SK-N-SH treated with all-trans-retinoic acid at 6 μM for 48 hours (cell line): ENCODE measurements around the gene TMIE.

ENCODE experiments used
- TOX ChIP-seq: fragments of 250-450 bp; sonication (Bioruptor Pico); IDR thresholded peaks from 2 replicates; pipeline ENCODE4 v1.8.0; 2021; ENCODE audit warnings: mild to moderate bottlenecking, moderate library complexity, borderline replicate concordance
- ZNF565 ChIP-seq: fragments of 450-650 bp; formaldehyde crosslinking; conservative IDR thresholded peaks from 2 replicates; pipeline ENCODE4 v1.5.0; 2020; ENCODE audit warnings: low read depth, mild to moderate bottlenecking, moderate library complexity

DNA sequence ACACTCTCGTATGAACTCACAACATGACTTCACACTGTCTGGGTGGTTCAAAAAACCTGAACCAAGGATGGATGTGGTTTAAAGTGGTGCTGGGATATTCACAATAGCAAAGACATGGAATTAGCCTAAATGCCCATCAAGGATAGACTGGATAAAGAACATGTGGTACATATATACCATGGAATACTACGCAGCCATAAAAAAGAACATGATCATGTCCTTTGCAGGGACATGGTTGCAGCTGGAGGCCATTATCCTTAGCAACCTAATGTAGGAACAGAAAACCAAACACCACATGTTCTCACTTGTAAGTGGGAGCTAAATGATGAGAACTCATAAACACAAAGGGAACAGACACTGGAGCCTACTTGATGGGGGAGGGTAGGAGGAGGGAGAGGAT lies 19.8 kb downstream of the TMIE start:
- TF ChIP-seq TOX (CRISPR knock-in tag) (no peak), ZNF565 (CRISPR knock-in tag) (no peak)
